GM19438 (cell line): ENCODE results near the gene FAAP24.
"Not testable (repeated sequence)": the region's sequence is repeated elsewhere in the genome, so short reads cannot be mapped to it uniquely, and the experiment has no call there.

Experiments used
- ATAC-seq: cut with Tn5 transposase; IDR thresholded peaks from one replicate; pipeline ENCODE4 v1.9.1; 2021; ENCODE audit warnings: low read depth; ENCODE audit not compliant: unreplicated experiment

The FAAP24 gene

GRCh38 chr19:32997716-32998355, 25.8 kb downstream of the FAAP24 start:
- ATAC-seq = no peak

- ATAC-seq = no peak
These were observed 26.7 kb downstream of the FAAP24 start for GRCh38 chr19:32998722-32999121.

- no peak for ATAC-seq
These were observed 28.5 kb downstream of the FAAP24 start for GRCh38 chr19:33000510-33000909.

- no peak for ATAC-seq
These were observed 28.9 kb downstream of the FAAP24 start for GRCh38 chr19:33000910-33001309.

- not testable (repeated sequence) for ATAC-seq
These were observed 30.3 kb downstream of the FAAP24 start for GRCh38 chr19:33002126-33002865.

- ATAC-seq = not testable (repeated sequence)
These were observed 31.5 kb downstream of the FAAP24 start for GRCh38 chr19:33003424-33004024.

- ATAC-seq = no peak
These were observed 33.4 kb downstream of the FAAP24 start for GRCh38 chr19:33005440-33005839.

GRCh38 chr19:33008738-33009137, 36.7 kb downstream of the FAAP24 start:
- ATAC-seq = no peak

- ATAC-seq = not testable (repeated sequence)
These were observed 38.8 kb downstream of the FAAP24 start for GRCh38 chr19:33010891-33011290.

- no peak for ATAC-seq
These were observed 50.6 kb downstream of the FAAP24 start for GRCh38 chr19:33022472-33023116.

- no peak for ATAC-seq
These were observed 52.4 kb downstream of the FAAP24 start for GRCh38 chr19:33024398-33024797.

GRCh38 chr19:33025468-33026238, 53.6 kb downstream of the FAAP24 start:
- not testable (repeated sequence) for ATAC-seq

- not testable (repeated sequence) for ATAC-seq
These were observed 54.6 kb downstream of the FAAP24 start for GRCh38 chr19:33026602-33027001.
